NB4 (cell line): ENCODE data around the gene RHBDD2.
"Not testable (repeated sequence)": the region's sequence is repeated elsewhere in the genome, so short reads cannot be mapped to it uniquely, and the experiment has no call there.

Experiments used
- DNase-seq: peaks from one replicate; pipeline ENCODE4 v3.0.0; 2010; ENCODE audit warnings: low read depth
- H3K4me3 ChIP-seq: one replicate; pipeline ENCODE4 v1.5.1; 2011; ENCODE audit warnings: mild to moderate bottlenecking, low read depth, low read length, moderate library complexity
- CTCF ChIP-seq: IDR thresholded peaks from one replicate; pipeline ENCODE4 v1.5.1; 2012; ENCODE audit warnings: low read depth, low read length
- MYC ChIP-seq: IDR thresholded peaks from 2 replicates; pipeline ENCODE4 v1.6.1; 2011; ENCODE audit warnings: low read depth, low read length
- POLR2A ChIP-seq: IDR thresholded peaks from 2 replicates; pipeline ENCODE4 v1.6.1; 2011; ENCODE audit warnings: mild to moderate bottlenecking; ENCODE audit not compliant: insufficient read length; ENCODE audit errors: extremely low read depth
- TF ChIP-seq, protein P1 (sequence below): IDR thresholded peaks from 2 replicates; pipeline ENCODE4 v1.6.1; 2011; ENCODE audit warnings: low read depth, low read length

The RHBDD2 gene

DNA sequence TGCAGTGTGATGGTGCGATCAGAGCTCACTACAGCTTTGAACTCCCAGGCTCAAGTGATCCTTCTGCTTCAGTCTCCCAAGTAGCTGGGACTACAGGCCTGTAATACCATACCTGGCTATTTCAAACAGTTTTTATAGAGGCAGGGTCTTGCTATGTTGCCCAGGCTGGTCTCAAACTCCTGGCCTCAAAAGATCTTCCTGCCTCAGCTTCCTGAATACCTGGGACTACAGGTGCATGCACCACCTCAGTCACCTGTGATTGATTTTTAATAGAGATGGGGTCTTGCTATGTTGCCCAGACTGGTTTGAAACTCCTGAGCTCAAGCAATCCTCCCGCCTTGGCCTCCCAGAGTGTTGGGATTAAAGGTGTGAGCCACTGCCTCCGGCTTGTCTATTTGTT, 38.8 kb upstream of the RHBDD2 start:
- DNase-seq = no peak
- TF ChIP-seq POLR2A = no peak
- TF ChIP-seq, protein P1, sequence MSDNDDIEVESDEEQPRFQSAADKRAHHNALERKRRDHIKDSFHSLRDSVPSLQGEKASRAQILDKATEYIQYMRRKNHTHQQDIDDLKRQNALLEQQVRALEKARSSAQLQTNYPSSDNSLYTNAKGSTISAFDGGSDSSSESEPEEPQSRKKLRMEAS = no peak
- no peak for TF ChIP-seq MYC
- TF ChIP-seq CTCF = no peak
- no peak overlapping the region for H3K4me3 ChIP-seq

DNA sequence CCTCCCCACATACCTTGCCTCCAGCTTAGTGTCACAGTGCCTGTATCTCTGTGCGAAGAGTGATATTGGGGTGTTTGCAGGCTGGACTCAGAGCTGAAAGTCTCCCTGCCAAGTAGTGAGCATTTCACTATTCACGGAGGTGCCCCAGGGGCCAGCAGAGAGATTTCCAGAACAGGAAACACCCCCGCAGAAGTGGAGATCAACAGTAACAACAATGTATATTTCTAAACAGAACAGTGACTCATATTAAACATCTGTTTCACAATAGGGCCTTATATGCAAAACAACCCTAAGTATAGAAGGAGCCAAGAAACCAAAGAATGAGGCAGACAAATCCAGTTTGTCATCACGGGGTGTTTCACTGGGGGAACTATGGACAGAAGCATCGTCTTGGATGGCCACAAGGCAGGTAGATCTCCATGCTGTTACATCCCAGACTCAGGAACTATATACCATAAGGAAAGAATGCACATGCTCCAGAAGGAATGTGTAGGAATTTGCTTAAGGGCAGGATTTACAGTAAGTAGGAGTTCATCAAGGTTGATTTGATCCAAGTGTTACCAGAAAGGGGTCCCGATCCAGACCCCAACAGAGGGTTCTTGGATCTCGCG, 35.9 kb upstream of the RHBDD2 start:
- DNase-seq = peak; percentile 96
- H3K4me3 ChIP-seq = peak overlapping the region; percentile 46
- TF ChIP-seq MYC = 0 out of 2 replicates have a peak, but pooled peaks have one; percentile 13
- TF ChIP-seq, protein P1 = peak; percentile 56
- peak; percentile 67 for TF ChIP-seq POLR2A
- no peak for TF ChIP-seq CTCF

DNA sequence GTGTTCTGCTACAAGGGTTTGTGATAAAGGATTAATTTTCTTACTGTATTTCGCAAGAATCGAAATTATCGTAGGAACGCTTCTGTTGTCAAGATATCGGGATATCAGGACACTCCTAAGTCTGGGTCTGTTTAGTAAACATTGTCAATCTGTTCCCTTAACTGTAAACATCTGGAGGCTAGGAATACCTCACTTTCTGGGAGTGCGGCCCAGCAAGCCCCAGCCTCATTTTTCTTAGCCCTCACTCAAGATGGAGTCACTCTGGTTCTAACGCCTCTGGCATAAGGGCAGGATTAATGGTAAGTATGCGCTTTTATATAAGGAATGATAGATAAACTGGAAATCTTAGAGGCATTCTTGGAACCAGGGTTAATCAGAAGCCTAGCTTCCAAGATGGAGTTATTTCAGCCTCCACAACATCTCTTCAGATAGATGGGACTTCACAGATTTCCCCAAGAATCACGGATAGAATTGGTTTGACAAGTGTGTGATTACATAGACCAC, 35.2 kb upstream of the RHBDD2 start:
- TF ChIP-seq MYC (no peak), POLR2A (no peak), CTCF (no peak)
- TF ChIP-seq, protein P1 = no peak
- DNase-seq = no peak

GRCh38 chr7:75844158-75844557, 34.7 kb upstream of the RHBDD2 start:
- no peak for TF ChIP-seq MYC
- TF ChIP-seq, protein P1 = no peak
- TF ChIP-seq CTCF = no peak
- TF ChIP-seq POLR2A = no peak
- H3K4me3 ChIP-seq = no peak overlapping the region
- no peak for DNase-seq

More for the DNA sequence above, 35.2 kb upstream of the RHBDD2 start:
- no peak overlapping the region for H3K4me3 ChIP-seq

- not testable (repeated sequence) for H3K4me3 ChIP-seq, DNase-seq
Observed at GRCh38 chr7:75845132-75845531, 33.7 kb upstream of the RHBDD2 start.

GRCh38 chr7:75847707-75848106, 31.1 kb upstream of the RHBDD2 start:
- no peak for TF ChIP-seq MYC
- no peak for TF ChIP-seq CTCF
- TF ChIP-seq, protein P1 = no peak
- TF ChIP-seq POLR2A = no peak
- H3K4me3 ChIP-seq = no peak overlapping the region
- peak; percentile 61 for DNase-seq
